COLO829 (cell line): Measurements from ENCODE around the gene CORO1A.
"Not testable (repeated sequence)": the region's sequence is repeated elsewhere in the genome, so short reads cannot be mapped to it uniquely, and the experiment has no call there.

Experiments used
- DNase-seq: peaks from one replicate; pipeline ENCODE4 v3.0.0; 2012; ENCODE audit warnings: low spot score

CORO1A gene

GRCh38 chr16:30183233-30184095, at the start of gene CORO1A:
Gene CORO1A, plus strand, starts transcription at chr16:30183602. Its CDS starts 1,608 bp downstream, at chr16:30185210.
- peak; percentile 37 for DNase-seq

DNA sequence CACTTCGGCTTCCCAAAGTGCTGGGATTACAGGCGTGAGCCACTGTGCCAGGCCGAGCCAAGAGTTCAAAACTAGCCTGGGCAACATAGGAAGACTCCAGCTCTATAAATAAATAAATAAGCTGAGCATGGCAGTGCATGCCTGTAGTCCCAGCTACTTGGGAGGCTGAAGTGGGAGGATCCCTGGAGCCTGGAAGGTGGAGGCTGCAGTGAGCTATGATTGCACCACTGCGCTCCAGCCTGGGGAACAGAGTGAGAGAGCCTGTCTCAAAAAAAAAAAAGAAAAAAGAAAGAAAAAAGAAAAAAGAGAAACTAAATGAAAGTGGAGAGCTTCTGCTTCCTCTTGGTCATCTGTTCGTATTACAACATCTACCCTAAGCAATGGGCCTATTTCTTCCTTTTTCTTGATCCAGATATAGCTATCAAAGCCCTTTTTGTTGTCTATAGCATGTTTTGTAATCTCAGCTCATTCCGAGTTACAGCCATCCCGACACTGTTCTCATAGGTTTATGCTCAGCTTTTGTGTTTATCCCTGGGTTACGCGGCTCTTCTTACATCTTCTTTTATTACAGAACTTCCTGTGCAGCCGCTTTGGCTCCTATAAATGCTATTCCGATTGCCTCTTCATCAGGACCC, 46.3 kb upstream of the CORO1A start:
- peak; percentile 72 for DNase-seq

GRCh38 chr16:30137897-30138296, 45.5 kb upstream of the CORO1A start:
- DNase-seq: no peak

GRCh38 chr16:30139583-30140481, 43.6 kb upstream of the CORO1A start:
- no peak for DNase-seq

DNA sequence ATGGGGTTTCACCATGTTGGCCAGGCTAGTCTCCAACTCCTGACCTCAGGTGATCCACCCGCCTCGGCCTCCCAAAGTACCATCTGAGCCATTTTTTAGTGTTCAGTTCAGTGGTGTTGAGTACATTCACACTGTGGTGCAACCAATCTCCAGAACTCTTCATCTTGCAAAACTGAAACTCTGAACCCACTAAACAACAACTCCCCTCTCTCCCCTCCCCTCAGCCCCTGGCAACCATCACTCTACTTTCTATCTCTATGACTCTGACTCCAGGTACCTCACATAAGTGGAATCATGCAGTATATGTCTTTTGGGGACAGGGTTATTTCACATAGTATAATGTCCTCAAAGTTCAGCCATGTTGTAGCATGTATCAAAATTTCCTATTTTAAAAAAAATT, 41.7 kb upstream of the CORO1A start:
- DNase-seq: no peak

DNA sequence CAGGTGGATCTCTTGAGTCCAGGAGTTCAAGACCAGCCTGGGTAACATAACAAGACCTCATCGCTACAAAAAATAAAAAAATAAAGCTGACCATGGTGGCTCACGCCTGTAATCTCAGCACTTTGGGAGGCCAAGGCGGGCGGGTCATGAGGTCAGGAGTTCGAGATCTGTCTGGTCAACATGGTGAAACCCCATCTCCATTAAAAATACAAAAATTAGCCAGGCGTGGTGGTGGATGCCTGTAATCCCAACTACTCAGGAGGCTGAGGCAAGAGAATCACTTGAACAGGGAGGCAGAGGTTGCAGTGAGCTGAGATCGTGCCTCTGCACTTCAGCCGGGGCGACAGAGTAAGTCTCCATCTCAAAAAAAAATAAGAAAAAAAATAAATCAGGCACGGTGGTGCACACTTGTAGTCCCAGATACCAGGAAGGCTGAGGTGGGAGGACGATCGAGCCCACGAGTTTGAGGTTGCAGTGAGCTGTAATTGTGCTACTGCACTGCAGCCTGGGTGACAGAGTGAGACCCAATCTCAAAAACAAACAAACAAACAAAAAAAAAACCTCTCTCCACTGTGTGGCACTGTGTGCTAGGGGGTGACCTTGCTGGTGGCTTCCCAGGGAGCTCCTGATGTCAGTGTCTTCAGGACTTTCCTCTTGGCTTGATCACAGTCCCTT, 40.6 kb upstream of the CORO1A start:
- no peak for DNase-seq

- DNase-seq: no peak
Observed at GRCh38 chr16:30143347-30143702, 40.1 kb upstream of the CORO1A start.

DNA sequence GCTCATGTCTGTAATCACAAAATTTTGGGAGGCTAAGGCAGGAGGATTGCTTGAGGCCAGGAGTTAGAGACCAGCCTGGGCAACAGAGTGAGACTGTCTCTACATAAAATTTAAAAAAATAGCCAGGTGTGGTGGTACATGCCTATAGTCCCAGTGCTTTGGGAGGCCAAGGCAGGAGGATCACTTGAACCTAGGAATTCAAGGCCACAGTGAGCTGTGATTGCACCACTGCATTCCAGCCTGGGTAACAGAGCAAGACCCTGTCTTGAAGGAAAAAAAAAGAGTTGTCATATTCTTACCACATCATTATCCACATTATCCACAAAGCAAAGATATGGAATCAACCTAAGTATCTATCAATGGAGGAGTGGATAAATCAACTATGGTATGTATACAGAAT, 39.4 kb upstream of the CORO1A start:
- DNase-seq: no peak

GRCh38 chr16:30144917-30145316, 38.5 kb upstream of the CORO1A start:
- no peak for DNase-seq

GRCh38 chr16:30145657-30146056, 37.7 kb upstream of the CORO1A start:
- no peak for DNase-seq

GRCh38 chr16:30147843-30148510, 35.4 kb upstream of the CORO1A start:
- DNase-seq: no peak

DNA sequence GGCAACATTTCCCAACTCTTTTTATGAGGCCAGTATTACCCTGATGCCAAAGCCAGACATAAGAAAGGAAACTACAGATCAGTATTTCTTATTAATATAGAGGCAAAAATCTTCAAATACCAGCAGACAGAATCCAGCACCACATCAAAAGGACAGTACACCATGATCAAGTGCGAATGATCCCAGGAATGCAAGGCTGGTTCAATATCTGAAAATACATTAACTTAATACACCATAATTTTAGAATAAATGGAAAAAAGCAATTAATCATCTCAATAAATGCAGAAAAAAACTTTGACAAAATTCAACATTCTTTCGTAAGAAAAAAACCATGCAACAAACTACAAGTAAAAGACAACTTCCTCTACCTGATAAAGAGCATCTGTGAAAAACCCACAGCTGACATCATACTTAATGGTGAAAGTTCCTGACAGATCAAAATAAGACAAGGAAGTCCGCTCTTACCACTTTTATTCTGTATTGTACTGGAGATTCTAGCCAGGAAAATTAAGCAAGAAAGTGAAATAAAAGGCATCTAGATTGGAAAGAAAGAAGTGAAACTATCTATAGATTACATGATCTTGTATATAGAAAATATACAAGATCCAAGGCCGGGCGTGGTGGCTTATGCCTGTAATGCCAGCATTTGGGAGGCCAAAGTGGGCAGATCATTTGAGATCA, 34.0 kb upstream of the CORO1A start:
- DNase-seq: no peak

DNA sequence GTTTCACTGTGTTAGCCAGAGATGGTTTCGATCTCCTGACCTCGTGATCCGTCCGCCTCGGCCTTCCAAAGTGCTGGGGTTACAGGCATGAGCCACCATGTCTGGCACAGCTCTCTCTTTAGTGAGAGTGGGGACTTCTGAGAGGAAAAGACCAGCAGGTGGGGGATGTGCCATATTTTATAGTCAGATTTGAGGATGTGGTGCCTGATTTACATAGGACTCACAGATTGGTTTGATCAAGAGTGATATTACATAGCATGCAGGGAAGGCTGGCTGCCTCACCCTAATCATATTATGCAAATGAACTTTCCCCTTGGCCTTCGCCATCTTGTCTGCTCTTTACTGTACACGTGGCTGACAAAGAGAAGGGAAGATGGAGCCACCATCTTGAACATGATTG, 32.3 kb upstream of the CORO1A start:
- no peak for DNase-seq

DNA sequence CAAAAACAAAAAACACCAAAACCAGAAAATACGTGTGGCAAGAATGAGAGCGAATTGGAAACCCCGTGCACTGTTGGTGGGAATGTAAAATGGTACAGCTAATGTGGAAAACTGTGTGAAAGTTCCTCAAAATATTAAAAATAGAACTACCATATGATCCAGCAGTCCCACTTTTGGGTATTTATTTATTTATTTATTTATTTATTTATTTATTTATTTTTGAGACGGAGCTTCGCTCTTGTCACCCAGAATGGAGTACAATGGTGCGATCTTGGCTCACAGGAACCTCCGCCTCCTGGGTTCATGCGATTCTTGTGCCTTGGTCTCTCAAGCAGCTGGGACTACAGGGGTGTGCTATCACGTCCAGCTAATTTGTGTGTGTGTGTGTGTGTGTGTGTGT, 30.9 kb upstream of the CORO1A start:
- DNase-seq: no peak

DNA sequence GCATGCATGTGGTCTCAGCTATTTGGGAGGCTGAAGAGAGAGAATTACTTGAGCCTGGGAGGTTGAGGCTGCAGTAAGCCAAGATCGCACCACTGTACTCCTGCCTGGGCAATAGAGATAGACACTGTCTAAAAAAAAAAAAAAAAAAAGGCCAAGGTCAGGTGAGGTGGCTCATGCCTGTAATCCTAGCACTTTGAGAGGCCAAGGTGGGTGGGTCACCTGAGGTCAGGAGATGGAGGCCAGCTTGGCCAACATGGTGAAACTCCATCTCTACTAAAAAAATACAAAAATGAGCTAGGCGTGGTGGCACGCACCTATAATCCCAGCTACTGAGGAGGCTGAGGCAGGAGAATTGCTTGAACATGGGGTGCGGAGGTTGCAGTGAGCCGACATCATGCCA, 28.2 kb upstream of the CORO1A start:
- DNase-seq: no peak

- no peak for DNase-seq
Observed at GRCh38 chr16:30157214-30157613, 26.2 kb upstream of the CORO1A start.

DNA sequence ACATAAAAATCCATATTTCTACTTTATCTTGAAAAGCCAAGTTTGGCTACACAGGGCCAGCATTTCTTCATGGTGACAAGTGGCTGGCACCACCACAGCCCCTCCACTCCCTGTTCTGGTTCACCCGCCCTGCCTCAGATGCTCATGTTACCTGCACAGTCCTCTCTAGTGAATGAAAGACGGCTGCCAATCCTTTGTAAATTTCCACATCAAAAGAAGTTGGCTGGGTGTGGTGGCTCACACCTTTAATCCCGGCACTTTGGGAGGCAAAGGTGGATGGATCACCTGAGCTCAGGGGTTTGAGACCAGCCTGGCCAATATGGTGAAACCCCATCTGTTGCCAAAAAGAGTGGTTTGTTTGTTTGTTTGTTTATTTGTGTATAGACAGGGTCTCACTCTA, 19.9 kb upstream of the CORO1A start:
- no peak for DNase-seq

DNA sequence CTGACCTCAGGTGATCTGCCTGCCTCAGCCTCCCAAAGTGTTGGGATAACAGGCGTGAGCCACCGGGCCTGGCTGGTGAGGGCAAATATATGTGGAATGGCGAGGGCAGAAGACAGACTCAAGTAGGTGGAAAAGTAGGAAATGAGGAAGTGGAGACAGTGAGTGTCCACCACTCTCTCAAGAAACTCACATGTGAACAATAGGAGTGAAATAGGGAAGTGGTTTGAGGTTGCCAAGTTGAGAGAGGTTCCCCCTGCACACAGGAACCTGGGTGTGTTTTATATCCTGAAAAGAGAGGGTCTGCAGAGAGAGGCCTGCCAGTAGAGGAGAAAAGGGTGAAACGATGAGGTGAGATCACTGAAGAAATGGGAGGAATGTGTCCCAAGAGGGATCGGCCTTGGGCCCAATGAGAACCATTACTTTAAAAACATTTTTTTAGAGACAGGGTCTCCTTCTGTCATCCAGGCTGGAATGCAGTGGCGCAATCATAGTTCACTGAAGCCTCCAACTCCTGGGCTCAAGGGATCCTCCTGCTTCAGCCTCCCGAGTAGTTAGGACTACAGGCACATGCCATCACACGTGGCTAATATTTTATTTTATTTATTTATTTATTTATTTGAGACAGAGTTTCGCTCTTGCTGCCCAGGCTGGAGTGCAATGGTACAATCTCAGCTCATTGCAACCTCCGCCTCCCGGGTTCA, 17.1 kb upstream of the CORO1A start:
- no peak for DNase-seq

GRCh38 chr16:30168746-30169145, 14.7 kb upstream of the CORO1A start:
- not testable (repeated sequence) for DNase-seq

DNA sequence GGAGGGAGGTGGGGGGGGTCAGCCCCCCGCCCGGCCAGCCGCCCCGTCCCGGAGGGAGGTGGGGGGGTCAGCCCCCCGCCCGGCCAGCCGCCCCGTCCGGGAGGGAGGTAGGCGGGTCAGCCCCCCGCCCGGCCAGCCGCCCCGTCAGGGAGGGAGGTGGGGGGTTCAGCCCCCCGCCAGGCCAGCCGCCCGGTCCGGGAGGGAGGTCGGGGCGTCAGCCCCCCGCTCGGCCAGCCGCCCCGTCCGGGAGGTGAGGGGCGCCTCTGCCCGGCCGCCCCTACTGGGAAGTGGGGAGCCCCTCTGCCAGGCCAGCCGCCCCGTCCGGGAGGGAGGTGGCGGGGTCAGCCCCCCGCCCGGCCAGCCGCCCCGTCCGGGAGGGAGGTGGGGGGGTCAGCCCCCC, 14.0 kb upstream of the CORO1A start:
- DNase-seq: not testable (repeated sequence)
